ENCODE results near the gene BOD1L1. TPM values are rescaled to one million over a fixed set of nuclear protein-coding genes. Genes with fewer than 3 reads are reported as not detected.

Gene BOD1L1
- total RNA-seq, 1 experiment from 2014 or later, result 18.1 TPM

DNA sequence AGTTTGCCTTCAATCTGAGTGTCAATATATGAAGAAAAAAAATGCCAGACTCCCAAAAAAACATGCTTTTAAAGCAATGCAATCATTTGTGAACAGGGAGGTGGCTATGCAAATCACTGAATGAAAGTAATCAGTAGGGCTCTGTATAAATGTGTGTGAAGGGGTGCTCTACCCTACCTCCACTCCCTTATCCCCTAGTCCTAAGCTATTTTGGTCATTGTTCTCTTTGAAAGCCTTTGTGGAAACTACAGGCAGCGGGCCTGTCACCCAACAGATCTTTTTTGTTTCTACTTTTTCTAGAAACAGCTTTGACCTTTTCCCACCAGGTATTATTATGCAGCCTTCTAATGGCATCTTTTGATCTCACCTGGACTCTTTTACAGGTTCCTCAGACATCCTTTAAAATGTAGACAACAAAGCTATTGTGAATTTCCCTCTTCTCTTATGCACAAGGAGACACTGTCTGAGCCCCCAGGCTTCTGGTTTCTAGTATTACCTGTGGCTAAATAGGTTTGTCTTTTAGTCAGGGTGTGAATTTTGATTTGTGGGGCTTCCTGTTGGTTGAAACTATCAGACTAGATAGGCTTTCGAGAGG is 9.2 kb downstream of the BOD1L1 start:
- H3K27ac ChIP-seq (ENCODE audit: low read length), result no peak overlapping the region
- ChIA-PET CTCF (no interaction called here), POLR2A (no interaction called here)
- H3K4me1 ChIP-seq (ENCODE audit: control insufficient read depth, insufficient read depth, low read length), result no peaks in the 10 kb centered on the region
- H3K4me3 ChIP-seq (ENCODE audit: low read depth in 2 of 2, low read length in 2 of 2), result no peak overlapping the region
- in situ Hi-C loops (cut with HindIII; ENCODE audit: low pct_unique_long_range_greater_than_20kb, low sequenced_read_pairs), result no loop called here
- no TSS peak for BruUV-seq (replicated peaks)
- peaks cover 14% of the 10 kb centered on the region for H3K36me3 ChIP-seq (ENCODE audit: control insufficient read depth, insufficient read depth, low read length)
- DNase-seq (ENCODE audit: low read depth, low spot score), result no peak
- no peak for TF ChIP-seq TCF7L2 (IDR thresholded peaks at IDR 0.05; ENCODE audit: low read depth, low read length)
- no peak for TF ChIP-seq POLR2AphosphoS5 (IDR thresholded peaks at IDR 0.05; ENCODE audit: low read depth, low read length)
- TF ChIP-seq, protein P1, sequence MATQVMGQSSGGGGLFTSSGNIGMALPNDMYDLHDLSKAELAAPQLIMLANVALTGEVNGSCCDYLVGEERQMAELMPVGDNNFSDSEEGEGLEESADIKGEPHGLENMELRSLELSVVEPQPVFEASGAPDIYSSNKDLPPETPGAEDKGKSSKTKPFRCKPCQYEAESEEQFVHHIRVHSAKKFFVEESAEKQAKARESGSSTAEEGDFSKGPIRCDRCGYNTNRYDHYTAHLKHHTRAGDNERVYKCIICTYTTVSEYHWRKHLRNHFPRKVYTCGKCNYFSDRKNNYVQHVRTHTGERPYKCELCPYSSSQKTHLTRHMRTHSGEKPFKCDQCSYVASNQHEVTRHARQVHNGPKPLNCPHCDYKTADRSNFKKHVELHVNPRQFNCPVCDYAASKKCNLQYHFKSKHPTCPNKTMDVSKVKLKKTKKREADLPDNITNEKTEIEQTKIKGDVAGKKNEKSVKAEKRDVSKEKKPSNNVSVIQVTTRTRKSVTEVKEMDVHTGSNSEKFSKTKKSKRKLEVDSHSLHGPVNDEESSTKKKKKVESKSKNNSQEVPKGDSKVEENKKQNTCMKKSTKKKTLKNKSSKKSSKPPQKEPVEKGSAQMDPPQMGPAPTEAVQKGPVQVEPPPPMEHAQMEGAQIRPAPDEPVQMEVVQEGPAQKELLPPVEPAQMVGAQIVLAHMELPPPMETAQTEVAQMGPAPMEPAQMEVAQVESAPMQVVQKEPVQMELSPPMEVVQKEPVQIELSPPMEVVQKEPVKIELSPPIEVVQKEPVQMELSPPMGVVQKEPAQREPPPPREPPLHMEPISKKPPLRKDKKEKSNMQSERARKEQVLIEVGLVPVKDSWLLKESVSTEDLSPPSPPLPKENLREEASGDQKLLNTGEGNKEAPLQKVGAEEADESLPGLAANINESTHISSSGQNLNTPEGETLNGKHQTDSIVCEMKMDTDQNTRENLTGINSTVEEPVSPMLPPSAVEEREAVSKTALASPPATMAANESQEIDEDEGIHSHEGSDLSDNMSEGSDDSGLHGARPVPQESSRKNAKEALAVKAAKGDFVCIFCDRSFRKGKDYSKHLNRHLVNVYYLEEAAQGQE (IDR thresholded peaks at IDR 0.05; ENCODE audit: insufficient read depth in 1 of 2, low read depth in 2 of 2, low read length in 1 of 2), result no peak
- TF ChIP-seq, protein P2, sequence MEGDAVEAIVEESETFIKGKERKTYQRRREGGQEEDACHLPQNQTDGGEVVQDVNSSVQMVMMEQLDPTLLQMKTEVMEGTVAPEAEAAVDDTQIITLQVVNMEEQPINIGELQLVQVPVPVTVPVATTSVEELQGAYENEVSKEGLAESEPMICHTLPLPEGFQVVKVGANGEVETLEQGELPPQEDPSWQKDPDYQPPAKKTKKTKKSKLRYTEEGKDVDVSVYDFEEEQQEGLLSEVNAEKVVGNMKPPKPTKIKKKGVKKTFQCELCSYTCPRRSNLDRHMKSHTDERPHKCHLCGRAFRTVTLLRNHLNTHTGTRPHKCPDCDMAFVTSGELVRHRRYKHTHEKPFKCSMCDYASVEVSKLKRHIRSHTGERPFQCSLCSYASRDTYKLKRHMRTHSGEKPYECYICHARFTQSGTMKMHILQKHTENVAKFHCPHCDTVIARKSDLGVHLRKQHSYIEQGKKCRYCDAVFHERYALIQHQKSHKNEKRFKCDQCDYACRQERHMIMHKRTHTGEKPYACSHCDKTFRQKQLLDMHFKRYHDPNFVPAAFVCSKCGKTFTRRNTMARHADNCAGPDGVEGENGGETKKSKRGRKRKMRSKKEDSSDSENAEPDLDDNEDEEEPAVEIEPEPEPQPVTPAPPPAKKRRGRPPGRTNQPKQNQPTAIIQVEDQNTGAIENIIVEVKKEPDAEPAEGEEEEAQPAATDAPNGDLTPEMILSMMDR (IDR thresholded peaks at IDR 0.05), result no peak
- no peak for TF ChIP-seq SIN3A (IDR thresholded peaks at IDR 0.05; ENCODE audit: borderline replicate concordance, insufficient read depth, low read depth, low read length)
- no peaks in the 10 kb centered on the region for H3K9me3 ChIP-seq (ENCODE audit: control insufficient read depth, insufficient read depth, low read depth, low read length)
- H3K27me3 ChIP-seq (ENCODE audit: control insufficient read depth, insufficient read depth, low read length), result no peaks in the 10 kb centered on the region
- intact Hi-C loops (cut with micrococcal nuclease; ENCODE audit: unreplicated experiment), result no loop called here
- ATAC-seq, result no peak

DNA sequence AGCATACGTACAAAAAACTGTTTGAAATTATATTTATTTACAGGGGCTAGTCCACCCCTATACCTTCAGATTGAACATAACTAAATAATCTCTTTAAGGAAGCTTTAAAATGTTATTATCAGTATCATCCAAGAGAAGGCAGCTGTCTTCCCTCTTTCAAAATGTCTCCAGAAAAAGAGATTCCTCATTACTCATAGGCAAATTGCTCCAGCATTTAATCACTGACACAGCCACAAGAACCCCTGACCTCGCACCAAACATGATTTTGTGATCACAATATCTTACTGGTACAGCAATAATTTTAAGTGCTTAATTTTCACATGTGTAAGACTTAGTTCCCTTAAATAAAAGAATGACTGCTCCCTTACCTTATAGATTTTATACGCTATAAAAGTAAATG is 9.7 kb downstream of the BOD1L1 start:
- no peak overlapping the region for H3K4me3 ChIP-seq (ENCODE audit: low read depth in 2 of 2, low read length in 2 of 2)
- ChIA-PET CTCF (no interaction called here), POLR2A (no interaction called here)
- peaks cover 17% of the 10 kb centered on the region for H3K36me3 ChIP-seq (ENCODE audit: control insufficient read depth, insufficient read depth, low read length)
- no peak overlapping the region for H3K27ac ChIP-seq (ENCODE audit: low read length)
- intact Hi-C loops (cut with micrococcal nuclease; ENCODE audit: unreplicated experiment), result no loop called here
- TF ChIP-seq, protein P2 (IDR thresholded peaks at IDR 0.05), result no peak
- no peak for TF ChIP-seq TCF7L2 (IDR thresholded peaks at IDR 0.05; ENCODE audit: low read depth, low read length)
- TF ChIP-seq, protein P1 (IDR thresholded peaks at IDR 0.05; ENCODE audit: insufficient read depth in 1 of 2, low read depth in 2 of 2, low read length in 1 of 2), result no peak
- no peak for TF ChIP-seq POLR2AphosphoS5 (IDR thresholded peaks at IDR 0.05; ENCODE audit: low read depth, low read length)
- no peak for TF ChIP-seq SIN3A (IDR thresholded peaks at IDR 0.05; ENCODE audit: borderline replicate concordance, insufficient read depth, low read depth, low read length)
- no TSS peak for BruUV-seq (replicated peaks)
- DNase-seq (ENCODE audit: low read depth, low spot score) (no peak), ATAC-seq (no peak)
- no peaks in the 10 kb centered on the region for H3K27me3 ChIP-seq (ENCODE audit: control insufficient read depth, insufficient read depth, low read length)
- no peaks in the 10 kb centered on the region for H3K4me1 ChIP-seq (ENCODE audit: control insufficient read depth, insufficient read depth, low read length)
- in situ Hi-C loops (cut with HindIII; ENCODE audit: low pct_unique_long_range_greater_than_20kb, low sequenced_read_pairs), result no loop called here
- H3K9me3 ChIP-seq (ENCODE audit: control insufficient read depth, insufficient read depth, low read depth, low read length), result no peaks in the 10 kb centered on the region
